GM15510 (cell line): ENCODE measurements around the gene LAMA2.

ENCODE experiments used
- POLR2A ChIP-seq: IDR thresholded peaks from 3 replicates; pipeline ENCODE4 v1.6.1; 2011; ENCODE audit warnings: borderline replicate concordance; ENCODE audit not compliant: insufficient read length; ENCODE audit errors: extremely low read depth

LAMA2 gene

GRCh38 chr6:129289442-129289841 lies 406.5 kb downstream of the LAMA2 start:
- TF ChIP-seq POLR2A = no peak

GRCh38 chr6:129292836-129293235 lies 409.9 kb downstream of the LAMA2 start:
- TF ChIP-seq POLR2A = no peak

GRCh38 chr6:129297592-129297991 lies 414.7 kb downstream of the LAMA2 start:
- no peak for TF ChIP-seq POLR2A

- TF ChIP-seq POLR2A = no peak
Measured at GRCh38 chr6:129302671-129303070, 419.7 kb downstream of the LAMA2 start.

- TF ChIP-seq POLR2A = no peak
Measured at GRCh38 chr6:129306826-129307225, 423.9 kb downstream of the LAMA2 start.

GRCh38 chr6:129307845-129308244 lies 424.9 kb downstream of the LAMA2 start:
- TF ChIP-seq POLR2A = no peak

- TF ChIP-seq POLR2A = no peak
Measured at GRCh38 chr6:129309154-129309553, 426.2 kb downstream of the LAMA2 start.

GRCh38 chr6:129312880-129313279 lies 429.9 kb downstream of the LAMA2 start:
- TF ChIP-seq POLR2A = no peak

GRCh38 chr6:129314575-129314974 lies 431.6 kb downstream of the LAMA2 start:
- TF ChIP-seq POLR2A = no peak

- no peak for TF ChIP-seq POLR2A
Measured at GRCh38 chr6:129317931-129318820, 435.2 kb downstream of the LAMA2 start.

- TF ChIP-seq POLR2A = no peak
Measured at GRCh38 chr6:129320892-129321291, 438.0 kb downstream of the LAMA2 start.

GRCh38 chr6:129321303-129321702 lies 438.4 kb downstream of the LAMA2 start:
- no peak for TF ChIP-seq POLR2A

GRCh38 chr6:129324345-129324744 lies 441.4 kb downstream of the LAMA2 start:
- no peak for TF ChIP-seq POLR2A

GRCh38 chr6:129329678-129330077 lies 446.7 kb downstream of the LAMA2 start:
- no peak for TF ChIP-seq POLR2A

GRCh38 chr6:129331450-129332138 lies 448.7 kb downstream of the LAMA2 start:
- no peak for TF ChIP-seq POLR2A

- TF ChIP-seq POLR2A = no peak
Measured at GRCh38 chr6:129335792-129336191, 452.9 kb downstream of the LAMA2 start.

GRCh38 chr6:129338683-129339082 lies 455.7 kb downstream of the LAMA2 start:
- TF ChIP-seq POLR2A = no peak

- no peak for TF ChIP-seq POLR2A
Measured at GRCh38 chr6:129340983-129341382, 458.0 kb downstream of the LAMA2 start.
